HUDEP-2 (cell line): ENCODE data around the gene USP40.
"Not testable (repeated sequence)": the region's sequence is repeated elsewhere in the genome, so short reads cannot be mapped to it uniquely, and the experiment has no call there.

Source experiments
- DNase-seq, 76 experiments: peaks; one replicate each; lab custom pipeline; 2025; ENCODE audit not compliant: unreplicated experiment in 76 of 76; lab: John Stamatoyannopoulos, UW

Gene USP40

GRCh38 chr2:233566141-233566956, at the start of gene USP40:
Gene USP40, minus strand, starts transcription at chr2:233566782. Its CDS starts 1,228 bp downstream, at chr2:233565554.
- peak in 74 of 76 experiments; percentile 9 to 76 (median 50) for DNase-seq

GRCh38 chr2:233611284-233611683, 44.7 kb upstream of the USP40 start:
- DNase-seq = no peak

- DNase-seq = no peak
Observed at GRCh38 chr2:233605680-233606079, 39.1 kb upstream of the USP40 start.

GRCh38 chr2:233604826-233605225, 38.2 kb upstream of the USP40 start:
- DNase-seq = no peak

- DNase-seq = no peak
Observed at GRCh38 chr2:233603520-233603919, 36.9 kb upstream of the USP40 start.

GRCh38 chr2:233602076-233602475, 35.5 kb upstream of the USP40 start:
- DNase-seq = no peak

GRCh38 chr2:233600386-233600785, 33.8 kb upstream of the USP40 start:
- peak in 6 of 76 experiments; percentile 2 to 13 (median 3) for DNase-seq

- DNase-seq = no peak
Observed at GRCh38 chr2:233598952-233599351, 32.4 kb upstream of the USP40 start.

GRCh38 chr2:233597522-233597921, 30.9 kb upstream of the USP40 start:
- DNase-seq = no peak

GRCh38 chr2:233593201-233593600, 26.6 kb upstream of the USP40 start:
- DNase-seq = no peak

GRCh38 chr2:233592706-233593105, 26.1 kb upstream of the USP40 start:
- not testable (repeated sequence) for DNase-seq

GRCh38 chr2:233588400-233588799, 21.8 kb upstream of the USP40 start:
- no peak for DNase-seq

- DNase-seq = no peak
Observed at GRCh38 chr2:233584210-233584609, 17.6 kb upstream of the USP40 start.

GRCh38 chr2:233583217-233583965, 16.8 kb upstream of the USP40 start:
- not testable (repeated sequence) for DNase-seq

GRCh38 chr2:233577341-233577740, 10.8 kb upstream of the USP40 start:
- DNase-seq = not testable (repeated sequence)

GRCh38 chr2:233572468-233572867, 5.9 kb upstream of the USP40 start:
- no peak for DNase-seq

GRCh38 chr2:233571462-233571861, 4.9 kb upstream of the USP40 start:
- no peak for DNase-seq

GRCh38 chr2:233571001-233571400, 4.4 kb upstream of the USP40 start:
- DNase-seq = no peak

- no peak for DNase-seq
Observed at GRCh38 chr2:233565685-233566140, 869 bp downstream of the USP40 start.

GRCh38 chr2:233563663-233564430, 2.7 kb downstream of the USP40 start:
- DNase-seq = peak in 2 of 76 experiments; percentile 3 to 6
